Right ventricle myocardium superior (tissue), 1 donor: ENCODE data around the gene KLK3. TPM values are rescaled to one million over a fixed set of nuclear protein-coding genes. Genes with fewer than 3 reads are reported as not detected.

Source experiments
- ATAC-seq: fragments of 200-7000 bp; cut with Tn5 transposase; one replicate; pipeline ENCODE4 v1.9.1; 2020; ENCODE audit warnings: mild to moderate bottlenecking; ENCODE audit not compliant: poor library complexity
- DNase-seq: peaks from one replicate; pipeline ENCODE4 v3.0.0-alpha.2; 2020
- intact Hi-C: fragments of 100-400 bp; cut with DNase I; formaldehyde crosslinking; loops from one replicate; pipeline ENCODE4 v1.11.2; 2022
- total RNA-seq: library from RNA; stranded (reverse); fragmentation: NEBNext Ultra II Directional; extraction: Animal tissue kit (Norgen Biotek cat#: 25700); gene quantifications from one replicate; pipeline ENCODE4 v1.2.1, GENCODE V29; 2021
- donor health status: DM: no; HTN: yes; CAD: no; lungs with severe emphysema.

KLK3 gene
- total RNA-seq, 1 donor from 2014 or later = not detected

- no peak for ATAC-seq
- intact Hi-C loops = no loop called here
These were observed 24.9 kb upstream of the KLK3 start for GRCh38 chr19:50829801-50830200.

GRCh38 chr19:50830266-50831025, 24.3 kb upstream of the KLK3 start:
- ATAC-seq = no peak

More at GRCh38 chr19:50829801-50830200, 24.9 kb upstream of the KLK3 start:
- DNase-seq = no peak

GRCh38 chr19:50831026-50831396, 23.7 kb upstream of the KLK3 start:
- DNase-seq (no peak), ATAC-seq (no peak)
- intact Hi-C loops = no loop called here

More at GRCh38 chr19:50830266-50831025, 24.3 kb upstream of the KLK3 start:
- intact Hi-C loops = no loop called here
- no peak for DNase-seq

- intact Hi-C loops = no loop called here
- ATAC-seq (no peak), DNase-seq (no peak)
These were observed 22.0 kb upstream of the KLK3 start for GRCh38 chr19:50832666-50833065.

- DNase-seq = no peak
- intact Hi-C loops = no loop called here
These were observed 21.5 kb upstream of the KLK3 start, which contains the start of gene KLK15 for GRCh38 chr19:50833117-50833801. Gene KLK15, minus strand, starts transcription at chr19:50833574. Its CDS starts 2,082 bp downstream, at chr19:50831492.

GRCh38 chr19:50833802-50834167, 20.9 kb upstream of the KLK3 start:
- intact Hi-C loops = no loop called here
- no peak for DNase-seq
- ATAC-seq = no peak

More at GRCh38 chr19:50833117-50833801, 21.5 kb upstream of the KLK3 start, which contains the start of gene KLK15:
- no peak for ATAC-seq

- peak; percentile 34 for ATAC-seq
- intact Hi-C loops = no loop called here
- DNase-seq = no peak
These were observed 19.5 kb upstream of the KLK3 start for GRCh38 chr19:50835103-50835784.

GRCh38 chr19:50835785-50836542, 18.8 kb upstream of the KLK3 start:
- intact Hi-C loops = no loop called here
- DNase-seq (peak; percentile 75), ATAC-seq (peak; percentile 95)

GRCh38 chr19:50836543-50837195, 18.0 kb upstream of the KLK3 start:
- DNase-seq (no peak), ATAC-seq (no peak)
- intact Hi-C loops = no loop called here

GRCh38 chr19:50837300-50837699, 17.4 kb upstream of the KLK3 start:
- DNase-seq (no peak), ATAC-seq (no peak)
- intact Hi-C loops = no loop called here

GRCh38 chr19:50838239-50838638, 16.5 kb upstream of the KLK3 start:
- ATAC-seq (no peak), DNase-seq (no peak)
- intact Hi-C loops = no loop called here

- intact Hi-C loops = no loop called here
- DNase-seq = no peak
These were observed 14.7 kb upstream of the KLK3 start for GRCh38 chr19:50839712-50840655.

GRCh38 chr19:50842130-50842529, 12.6 kb upstream of the KLK3 start:
- DNase-seq = no peak
- no peak for ATAC-seq
- intact Hi-C loops = no loop called here

More at GRCh38 chr19:50839712-50840655, 14.7 kb upstream of the KLK3 start:
- no peak for ATAC-seq

- intact Hi-C loops = no loop called here
- no peak for DNase-seq
- no peak for ATAC-seq
These were observed 11.5 kb upstream of the KLK3 start for GRCh38 chr19:50843205-50843604.

GRCh38 chr19:50843701-50844221, 11.0 kb upstream of the KLK3 start:
- intact Hi-C loops = no loop called here
- DNase-seq (no peak), ATAC-seq (no peak)

- ATAC-seq = no peak
These were observed 10.3 kb upstream of the KLK3 start for GRCh38 chr19:50844296-50844935.

GRCh38 chr19:50850738-50851137, 4.0 kb upstream of the KLK3 start:
- intact Hi-C loops = no loop called here
- ATAC-seq = no peak
- DNase-seq = no peak

More at GRCh38 chr19:50844296-50844935, 10.3 kb upstream of the KLK3 start:
- no peak for DNase-seq
- intact Hi-C loops = no loop called here
